IPS-NIHi11 (cell line): ENCODE data around the gene PPM1A.

ENCODE experiments used
- DNase-seq: peaks from one replicate; pipeline ENCODE4 v3.0.0; 2012; ENCODE audit warnings: mixed read lengths, low spot score

Gene PPM1A

DNA sequence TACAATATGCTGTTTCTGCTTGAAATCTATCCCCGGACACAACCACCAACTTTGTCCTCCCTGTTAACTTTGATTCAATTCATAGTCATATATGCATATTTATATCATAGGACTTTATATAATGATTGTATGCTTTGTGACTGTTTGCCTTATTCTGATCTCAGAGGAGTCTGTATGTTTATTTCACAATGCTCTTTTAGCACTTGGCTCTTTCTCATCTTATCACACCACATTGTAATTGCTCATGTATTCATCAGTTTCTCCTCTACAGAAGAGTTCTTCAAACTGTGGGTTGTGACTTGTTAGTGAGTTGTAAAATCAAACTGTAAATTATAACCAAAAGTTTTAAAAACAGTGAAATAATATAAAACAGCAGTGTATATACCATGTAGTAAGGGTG lies 21.7 kb upstream of the PPM1A start:
- no peak for DNase-seq

DNA sequence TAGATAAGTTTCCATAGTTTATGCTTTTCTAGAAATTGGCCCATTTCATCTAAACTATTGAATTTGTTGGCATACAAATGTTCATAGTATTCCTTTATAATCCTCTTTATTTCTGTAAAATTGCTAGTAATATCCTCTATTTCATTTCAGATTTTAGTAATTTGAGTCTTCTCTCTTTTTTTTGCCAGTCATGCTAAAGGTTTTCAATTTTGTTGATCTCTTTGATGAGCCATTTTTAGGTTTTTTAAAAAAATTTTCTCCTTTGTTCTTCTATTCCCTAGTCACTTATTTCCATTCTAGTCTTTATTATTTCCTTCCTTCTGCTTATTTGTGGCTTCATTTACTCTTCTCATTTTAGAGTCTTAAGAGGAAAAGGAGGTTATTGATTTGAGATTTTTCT lies 19.4 kb upstream of the PPM1A start:
- DNase-seq = no peak

DNA sequence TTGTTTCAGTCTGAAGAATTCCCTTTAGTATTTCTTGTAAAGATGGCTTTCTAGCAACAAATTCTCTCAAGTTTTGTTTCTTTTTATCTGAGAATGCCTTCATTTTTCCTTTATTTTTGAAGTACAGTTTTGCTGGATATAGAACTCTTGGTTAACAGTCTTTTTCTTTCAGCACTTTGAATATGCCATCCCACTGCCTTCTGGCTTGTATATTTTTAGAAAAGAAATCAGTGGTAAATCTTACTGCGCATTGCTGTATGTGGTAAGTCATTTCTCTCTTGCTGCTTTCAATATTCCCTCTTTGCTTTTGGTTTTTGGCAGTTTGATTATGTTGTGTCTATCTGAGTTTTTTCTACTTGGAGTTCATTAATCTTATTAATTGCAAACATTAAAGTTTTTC lies 16.8 kb upstream of the PPM1A start:
- DNase-seq = no peak

DNA sequence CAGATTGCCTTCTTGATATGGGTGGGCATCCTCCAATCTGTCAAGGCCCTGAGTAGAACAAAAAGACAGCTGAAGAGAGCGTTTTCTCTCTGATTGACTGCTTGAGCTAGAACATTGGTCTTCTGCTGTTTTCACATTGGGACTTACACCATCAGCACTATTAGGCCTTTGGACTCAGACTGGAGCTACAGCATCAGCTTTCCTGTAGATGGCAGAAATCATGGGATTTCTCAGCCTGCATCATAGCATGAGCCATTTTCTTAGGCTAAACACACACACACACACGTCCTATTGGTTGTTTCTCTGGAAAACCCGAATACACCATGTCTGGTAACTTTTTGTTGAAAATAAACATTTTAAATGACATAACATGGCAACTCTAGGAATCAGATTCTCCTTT lies 15.8 kb upstream of the PPM1A start:
- DNase-seq = no peak

DNA sequence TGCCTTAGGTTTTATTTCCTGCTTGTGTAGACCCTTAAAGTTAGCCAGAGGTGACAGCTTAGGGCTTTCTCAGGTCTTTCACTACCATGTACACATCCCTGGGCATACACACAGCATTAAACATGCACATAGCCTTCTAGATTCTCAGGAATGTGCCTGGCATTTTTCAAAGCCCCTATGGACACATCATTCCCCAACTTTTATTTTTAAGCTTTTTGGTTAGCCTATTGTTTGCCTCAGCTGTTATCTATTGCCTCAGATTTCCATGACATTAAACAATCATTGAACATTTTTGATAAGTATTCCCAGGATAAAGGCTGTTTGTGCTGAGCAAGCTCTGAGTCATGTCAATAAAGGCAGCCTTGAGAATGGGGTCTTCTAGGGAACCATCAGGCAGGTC lies 15.1 kb upstream of the PPM1A start:
- no peak for DNase-seq

DNA sequence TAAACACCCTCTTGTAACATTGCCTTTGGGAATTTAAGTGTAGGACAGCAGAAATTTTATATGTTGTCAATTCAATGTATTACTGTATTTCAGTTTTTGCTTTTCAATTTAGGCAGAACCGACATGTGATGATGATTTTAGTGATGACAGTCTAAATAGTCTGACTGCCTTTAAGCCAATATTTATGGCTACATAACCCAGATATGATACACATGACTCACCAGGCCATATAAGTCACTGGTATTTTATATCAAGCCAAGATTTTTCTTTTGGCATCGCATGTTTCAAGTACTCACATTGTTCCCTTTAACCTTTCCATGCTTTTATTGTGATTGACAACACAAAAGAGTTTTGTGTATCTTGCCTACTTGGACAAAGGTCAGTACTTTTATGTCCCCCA lies 13.6 kb upstream of the PPM1A start:
- no peak for DNase-seq

DNA sequence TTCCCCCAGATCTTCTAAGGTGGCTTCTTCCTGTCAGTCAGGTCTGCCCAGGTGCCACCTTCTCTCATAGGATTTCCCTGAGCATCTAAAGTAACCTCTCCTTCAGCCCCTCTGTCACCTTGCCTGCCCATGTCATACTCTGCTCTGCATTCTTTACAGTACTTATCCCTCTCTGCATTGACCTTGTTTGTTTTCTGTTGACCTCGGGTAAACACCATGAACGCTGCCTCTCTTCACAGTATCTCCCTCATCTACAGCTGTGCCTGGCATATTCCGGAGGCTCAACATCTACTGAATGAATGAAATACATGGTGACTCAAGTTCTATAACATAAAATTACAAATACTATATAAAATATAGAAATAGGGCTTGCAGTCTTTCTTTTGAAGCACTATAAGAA lies 10.1 kb upstream of the PPM1A start:
- no peak for DNase-seq

DNA sequence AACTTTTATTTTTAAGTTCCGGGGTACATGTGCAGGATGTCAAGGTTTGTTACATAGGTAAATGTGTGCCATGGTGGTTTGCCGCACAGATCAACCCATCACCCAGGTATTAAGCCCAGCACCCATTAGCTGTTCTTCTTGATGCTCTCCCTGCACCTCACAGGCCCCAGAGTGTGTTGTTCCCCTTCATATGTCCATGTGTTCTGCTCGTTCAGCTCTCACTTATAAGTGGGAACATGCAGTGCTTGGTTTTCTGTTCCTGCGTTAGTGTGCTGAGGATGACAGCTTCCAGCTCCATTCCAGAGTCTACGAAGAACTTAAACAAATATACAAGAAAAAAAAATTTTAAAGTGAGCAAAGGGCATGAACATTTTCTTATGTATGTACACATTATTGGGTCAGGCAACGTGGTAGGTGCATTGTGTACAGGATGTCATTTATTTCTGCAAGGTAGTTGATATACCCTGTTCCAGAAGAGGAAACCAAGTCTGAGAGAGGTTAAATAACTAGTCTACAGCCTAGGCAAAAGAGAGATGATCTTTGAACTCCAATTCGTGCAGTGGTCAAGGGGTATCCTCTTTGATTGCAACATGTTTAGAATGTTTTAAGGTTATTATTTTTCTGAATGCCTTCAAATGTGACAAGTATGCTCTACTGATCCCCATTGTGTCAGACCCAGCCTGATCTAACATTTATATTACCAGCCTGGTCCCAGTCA lies 8.7 kb upstream of the PPM1A start:
- no peak for DNase-seq

DNA sequence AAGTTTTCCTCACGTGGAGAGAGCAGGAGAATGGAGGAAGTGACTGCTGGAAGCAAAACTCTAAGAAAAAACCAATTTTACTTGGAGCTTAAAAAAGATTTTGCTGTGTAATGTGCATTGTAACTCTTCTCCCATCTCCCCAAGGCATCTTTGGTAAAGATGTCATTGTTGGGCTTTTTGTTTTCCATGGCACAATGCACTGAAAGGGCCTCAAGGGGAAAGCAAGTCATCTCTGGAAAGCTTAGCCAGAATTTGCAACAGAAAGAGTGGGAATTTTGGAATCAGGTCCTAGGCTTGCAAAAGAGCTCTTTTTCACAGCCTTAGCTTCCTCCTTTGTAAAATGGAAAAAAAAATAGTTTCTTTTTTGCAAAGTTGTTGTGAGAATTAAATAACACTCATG lies 7.9 kb upstream of the PPM1A start:
- DNase-seq = no peak

DNA sequence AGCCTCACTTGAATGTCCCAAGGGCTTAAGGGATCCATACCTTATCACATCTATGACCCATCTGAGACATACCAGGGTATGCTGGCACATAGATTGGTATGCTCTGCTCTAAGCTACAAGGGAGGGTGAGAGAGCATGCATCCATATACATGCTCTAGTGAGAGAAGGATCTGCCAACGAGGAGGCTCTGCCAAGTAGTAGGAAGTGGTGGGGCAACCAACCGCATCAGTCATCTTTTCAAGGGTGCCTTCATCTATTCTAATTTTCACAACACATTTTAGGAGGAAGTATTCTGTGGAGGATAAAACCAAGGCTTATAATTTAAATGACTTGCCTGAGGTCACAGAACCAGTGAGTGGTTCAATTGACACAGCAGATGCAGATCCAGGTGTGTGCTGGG lies 6.6 kb upstream of the PPM1A start:
- no peak for DNase-seq

DNA sequence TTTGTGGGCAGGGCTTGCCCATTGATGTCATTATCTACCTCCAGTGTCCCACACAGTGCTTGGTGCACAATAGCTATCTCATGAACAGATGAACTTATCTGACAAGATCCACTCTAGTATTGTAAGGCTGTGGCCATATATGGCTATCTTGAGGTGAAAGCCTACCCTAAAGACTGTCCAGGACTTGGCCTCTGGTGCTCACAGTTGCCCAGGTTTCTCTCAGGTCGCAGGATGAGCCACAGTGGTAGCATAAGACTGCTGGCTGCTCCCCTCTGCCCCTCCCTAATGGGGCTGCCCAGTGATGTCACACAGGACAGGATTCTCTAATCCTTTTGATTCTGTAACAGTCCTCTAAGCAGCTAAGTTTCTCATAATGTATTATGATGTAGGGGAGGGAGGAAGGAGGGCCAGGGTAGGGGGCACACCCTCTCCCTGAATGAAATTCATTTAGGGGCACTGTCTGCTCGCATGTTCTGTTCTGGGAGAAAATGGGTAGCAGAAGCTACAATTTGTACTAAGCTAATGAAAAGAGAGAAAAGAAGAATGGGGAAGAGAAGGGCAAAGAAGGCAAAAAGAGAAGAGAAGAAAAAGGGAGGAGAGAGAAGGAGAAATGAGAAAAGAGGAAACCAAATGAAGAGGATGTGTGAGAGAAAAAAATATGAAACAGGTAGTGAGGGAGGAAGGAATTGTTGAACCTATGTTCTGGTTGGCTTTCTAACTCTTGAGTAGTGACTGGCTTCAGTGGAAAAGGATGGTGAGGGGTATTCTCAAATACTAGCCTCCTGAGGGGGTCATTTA lies 3.4 kb upstream of the PPM1A start:
- DNase-seq = no peak

DNA sequence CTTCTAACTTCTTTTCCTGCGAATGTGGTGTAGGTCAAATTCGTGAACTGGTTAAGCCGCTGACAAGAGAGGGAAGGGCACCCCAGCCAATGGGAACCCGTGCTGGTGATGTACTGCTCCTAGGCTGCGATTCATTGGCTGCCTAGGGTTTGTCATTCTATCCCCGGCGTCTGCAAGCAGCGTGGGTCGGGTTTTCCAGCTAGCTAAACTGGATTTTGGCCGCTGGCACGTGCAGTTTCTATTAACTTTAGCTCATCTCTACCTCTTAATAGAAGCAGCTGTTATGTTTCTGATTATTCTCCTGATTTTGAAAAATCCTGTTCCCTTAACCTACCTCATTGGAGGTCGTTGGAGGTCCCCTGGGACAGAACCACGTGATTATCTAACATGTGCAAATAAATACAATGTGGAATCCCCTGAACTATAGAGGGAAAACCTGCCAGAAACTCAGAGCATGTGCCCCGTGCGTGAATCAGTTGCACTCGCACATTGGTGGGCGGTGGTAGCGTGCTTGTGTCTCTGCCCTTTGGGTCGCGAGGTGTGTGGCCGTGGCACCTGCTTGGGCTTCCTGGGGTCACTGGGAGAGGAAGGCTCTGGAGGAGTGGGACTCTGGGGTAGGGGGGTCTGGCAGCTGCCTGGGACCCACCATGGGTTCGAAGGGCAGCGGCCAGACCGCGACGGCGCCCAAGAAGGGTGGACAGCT lies 876 bp upstream of the PPM1A start:
- DNase-seq = peak; percentile 86

DNA sequence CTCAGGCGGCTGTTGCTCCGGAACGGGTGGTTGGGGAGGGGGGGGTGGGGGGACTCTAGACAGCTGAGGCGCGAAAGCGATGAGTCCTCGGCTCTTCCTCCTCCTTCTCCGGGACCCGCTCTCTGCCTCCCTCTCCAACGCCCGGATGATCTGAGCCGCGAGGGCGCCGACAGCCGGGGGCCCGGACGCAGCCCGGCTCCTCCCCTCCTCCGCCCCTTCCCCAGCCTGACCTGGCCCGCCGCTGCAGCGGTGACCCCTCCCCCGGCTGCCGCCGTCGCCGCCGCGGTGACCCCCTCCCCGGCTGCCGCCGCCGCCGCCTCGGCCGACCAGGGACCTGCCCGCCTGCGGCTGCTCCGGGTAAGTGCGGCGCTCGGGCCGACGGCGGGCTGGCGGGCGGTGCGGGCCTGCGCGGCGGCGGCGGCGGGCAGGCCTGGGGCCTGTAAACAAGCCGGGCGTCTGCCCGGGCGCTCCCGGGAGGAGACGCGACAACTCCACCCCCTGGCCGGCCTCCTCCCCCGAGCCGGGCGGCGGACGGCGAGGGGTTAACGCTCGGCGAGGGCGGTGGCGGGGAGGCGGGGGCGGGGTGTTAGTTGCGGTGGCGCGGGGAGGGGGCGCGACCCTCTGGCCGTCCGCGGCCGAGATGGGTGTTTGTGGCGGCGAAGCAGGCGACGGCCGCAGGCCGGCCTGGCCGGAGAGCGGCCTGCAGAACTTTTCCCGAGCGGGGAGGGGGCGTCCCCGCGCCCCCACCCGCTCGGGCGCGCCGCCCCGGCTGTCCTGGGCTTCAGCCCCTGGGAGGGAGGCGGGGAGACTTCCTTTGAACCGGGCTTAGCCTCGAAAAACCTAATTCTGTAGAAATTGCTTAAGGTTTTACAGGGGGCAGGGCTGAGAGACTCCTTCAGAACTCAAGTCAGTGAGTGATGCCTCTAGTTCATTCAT lies 568 bp downstream of the PPM1A start:
- peak; percentile 86 for DNase-seq

DNA sequence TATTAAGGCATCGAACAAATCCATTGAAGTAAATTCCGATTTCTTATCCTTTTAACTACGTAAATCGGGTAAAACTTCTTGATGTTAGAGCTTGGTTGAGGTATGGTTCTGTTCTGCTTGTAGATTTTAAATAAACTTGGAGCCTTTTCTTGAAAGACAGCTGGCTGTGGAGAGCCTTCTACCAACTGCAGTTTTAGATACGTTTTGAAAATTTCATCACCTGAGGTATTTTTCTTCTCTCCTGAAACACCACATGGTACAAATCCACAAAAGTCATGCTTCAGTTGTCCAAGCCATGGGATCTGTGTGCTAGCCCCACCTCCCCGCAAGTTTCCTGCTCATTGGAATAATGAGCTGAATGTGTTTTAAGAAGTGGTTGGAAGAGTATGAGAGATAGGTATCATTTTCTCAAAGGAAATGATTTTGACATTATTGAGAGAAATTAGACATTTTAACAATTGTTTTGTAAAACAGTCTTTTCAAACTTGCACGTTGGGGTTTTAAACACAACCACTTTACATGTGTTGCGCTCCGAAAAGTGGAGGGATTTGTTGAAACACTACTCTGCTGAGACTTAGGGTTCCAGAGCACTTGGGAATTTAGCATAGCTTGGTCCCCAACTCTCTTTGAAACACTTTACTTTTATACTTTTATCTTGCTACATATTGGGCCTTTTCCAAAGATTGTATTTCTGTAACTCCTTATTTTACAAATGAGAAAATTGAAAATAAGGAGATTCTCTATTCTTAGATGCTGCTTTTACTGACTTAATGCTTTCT lies 1.4 kb downstream of the PPM1A start:
- no peak for DNase-seq

DNA sequence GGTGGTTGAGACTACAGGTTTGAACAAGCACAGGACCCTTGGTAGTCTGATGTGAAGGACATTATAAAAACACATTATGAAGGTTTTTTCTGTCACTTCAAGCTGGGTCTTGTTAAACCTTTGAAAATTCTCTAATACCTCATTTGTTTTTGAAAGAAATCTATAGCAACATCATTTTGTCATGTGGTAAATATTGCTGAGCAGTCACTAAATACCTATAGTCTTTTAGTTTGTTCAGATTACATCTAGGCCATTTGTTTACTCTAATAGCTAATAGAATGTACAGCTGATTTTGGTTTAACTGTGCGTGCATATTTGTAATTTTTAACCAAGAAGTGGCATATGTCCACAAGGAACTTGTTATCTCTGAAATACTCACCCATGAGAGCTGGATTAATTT lies 2.9 kb downstream of the PPM1A start:
- no peak for DNase-seq

DNA sequence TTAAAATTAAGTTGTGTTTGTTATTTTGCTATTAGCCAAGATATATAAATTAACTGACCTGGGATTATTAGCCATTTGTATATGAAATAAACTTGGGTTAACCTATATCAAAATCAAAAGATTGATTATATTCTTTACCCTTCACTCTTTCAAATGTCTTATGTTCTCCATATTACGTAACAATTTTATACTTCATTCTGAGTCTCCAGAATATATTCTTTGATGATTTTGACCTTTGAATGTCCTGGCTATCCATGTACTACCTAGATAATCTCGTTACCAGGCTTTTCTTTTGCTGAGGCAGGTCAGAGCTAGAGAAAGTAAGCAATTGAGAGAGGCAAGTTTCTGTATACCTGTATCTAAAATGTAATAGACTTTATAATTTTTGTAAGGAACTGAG lies 3.6 kb downstream of the PPM1A start:
- DNase-seq = no peak

DNA sequence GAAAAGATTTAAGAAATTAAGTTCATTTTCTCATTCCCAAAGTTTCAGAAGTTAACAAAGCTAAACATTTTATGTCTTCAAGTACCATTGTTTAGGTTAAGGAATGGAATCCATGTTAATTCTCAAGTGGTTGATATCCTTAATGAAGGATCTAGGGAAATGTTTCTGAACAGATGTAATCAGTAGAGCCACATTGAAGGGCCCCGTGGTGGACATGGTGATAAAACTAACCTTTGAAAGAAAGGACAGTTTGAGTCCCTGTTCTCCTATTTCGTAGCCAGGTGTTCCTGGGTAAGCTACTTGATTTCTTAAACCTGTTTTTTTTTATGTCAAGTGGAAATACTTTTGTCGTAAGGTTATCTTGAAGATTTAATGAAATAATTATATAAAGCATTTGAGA lies 4.6 kb downstream of the PPM1A start:
- DNase-seq = no peak

DNA sequence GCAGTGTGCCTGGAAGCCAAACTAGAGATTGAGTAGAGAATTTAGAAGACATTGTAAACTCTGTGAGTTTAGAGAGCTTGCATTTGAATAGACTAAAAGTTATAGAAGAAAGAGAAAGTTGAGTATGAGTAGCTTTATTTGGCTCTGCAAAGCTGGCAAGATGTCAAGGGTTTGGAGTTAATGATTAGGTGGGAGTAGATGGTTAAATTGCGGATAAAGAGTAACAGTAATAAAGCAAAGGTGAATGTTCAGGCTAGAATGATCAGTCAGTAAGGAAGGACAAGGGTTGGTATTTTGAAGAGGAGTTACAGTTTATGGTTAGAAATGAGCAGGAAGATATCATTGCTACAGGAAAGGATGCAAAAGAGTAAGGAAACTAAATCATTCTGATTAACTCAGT lies 5.2 kb downstream of the PPM1A start:
- DNase-seq = no peak

DNA sequence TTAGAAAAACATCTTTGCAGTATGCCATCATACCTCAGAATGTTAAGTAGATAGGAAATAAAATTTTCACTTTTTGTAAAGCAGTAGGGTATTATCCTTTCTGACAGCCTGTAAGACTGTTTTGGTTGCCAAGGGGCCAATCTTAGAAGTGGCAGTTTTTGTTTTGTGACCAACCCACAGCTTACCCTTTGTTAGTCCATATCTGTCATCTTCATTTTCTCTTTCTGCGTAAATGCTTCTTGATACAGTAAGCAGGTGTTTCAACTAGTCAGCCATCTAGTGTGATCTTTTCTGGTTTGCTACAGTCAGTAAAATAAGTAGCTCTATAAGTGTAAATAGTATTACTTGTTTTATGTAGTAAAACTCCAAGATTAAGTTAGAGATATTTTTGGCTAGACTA lies 8.8 kb downstream of the PPM1A start:
- no peak for DNase-seq

DNA sequence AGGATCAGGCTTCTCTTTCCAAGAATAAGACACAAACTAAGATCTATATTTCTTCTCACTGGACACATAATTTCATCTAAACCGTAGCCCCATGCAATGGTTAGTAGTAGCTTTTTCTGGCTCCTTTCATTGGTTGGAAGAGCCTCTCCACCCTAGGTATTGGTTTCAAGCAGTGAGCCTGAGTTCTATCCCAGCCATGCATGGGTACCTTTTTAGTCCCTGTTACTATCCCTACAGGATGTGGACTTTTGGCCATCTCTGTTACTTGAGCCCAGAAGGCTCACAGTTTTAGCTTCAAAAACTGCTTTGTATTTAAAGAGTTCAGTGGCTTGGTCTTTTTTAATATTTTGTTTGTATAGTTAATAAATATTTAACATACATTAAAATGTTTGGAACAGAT lies 16.1 kb downstream of the PPM1A start:
- no peak for DNase-seq
